Smooth muscle cell (in vitro differentiated cells): ENCODE measurements around the gene RPTOR. TPM values are rescaled to one million over a fixed set of nuclear protein-coding genes. Genes with fewer than 3 reads are reported as not detected.

Experiments used
- DNase-seq: peaks from one replicate; lab custom pipeline; 2025; ENCODE audit not compliant: unreplicated experiment; lab: John Stamatoyannopoulos, UW
- H2AFZ ChIP-seq: fragments of 200-600 bp; sonication (generic); 2 replicates; pipeline ENCODE4 v1.6.0; 2016; ENCODE audit warnings: antibody characterized with exemption, low read depth, mild to moderate bottlenecking
- H3F3A ChIP-seq: fragments of 200-600 bp; sonication (generic); 2 replicates; pipeline ENCODE4 v1.6.0; 2017; ENCODE audit warnings: antibody characterized with exemption, low read depth
- H3K27ac ChIP-seq: fragments of 200-600 bp; sonication (generic); 2 replicates; pipeline ENCODE4 v1.5.1; 2016; ENCODE audit warnings: low read depth, mild to moderate bottlenecking
- H3K27me3 ChIP-seq: fragments of 200-600 bp; sonication (generic); 2 replicates; pipeline ENCODE4 v1.6.1; 2016; ENCODE audit warnings: low read depth, mild to moderate bottlenecking
- H3K36me3 ChIP-seq: fragments of 200-600 bp; sonication (generic); 2 replicates; pipeline ENCODE4 v1.5.1; 2016; ENCODE audit warnings: low read depth
- H3K4me1 ChIP-seq: fragments of 200-600 bp; sonication (generic); 2 replicates; pipeline ENCODE4 v1.5.1; 2016; ENCODE audit warnings: low read depth
- H3K4me2 ChIP-seq: fragments of 200-600 bp; sonication (generic); 2 replicates; pipeline ENCODE4 v1.6.0; 2016; ENCODE audit warnings: mild to moderate bottlenecking
- H3K4me3 ChIP-seq: fragments of 200-600 bp; sonication (generic); 2 replicates; pipeline ENCODE4 v1.5.1; 2016; ENCODE audit warnings: mild to moderate bottlenecking
- H3K79me2 ChIP-seq: fragments of 200-600 bp; sonication (generic); 2 replicates; pipeline ENCODE4 v1.6.0; 2016; ENCODE audit warnings: low read depth, mild to moderate bottlenecking
- H3K9ac ChIP-seq: fragments of 200-600 bp; sonication (generic); 2 replicates; pipeline ENCODE4 v1.6.0; 2016; ENCODE audit warnings: low read depth
- H3K9me3 ChIP-seq: fragments of 200-600 bp; sonication (generic); replicated peaks from 2 replicates; pipeline ENCODE4 v1.5.1; 2016; ENCODE audit warnings: low read depth
- H4K20me1 ChIP-seq: fragments of 200-600 bp; sonication (generic); 2 replicates; pipeline ENCODE4 v1.6.0; 2016; ENCODE audit warnings: low read depth
- CTCF ChIP-seq: fragments of 200-600 bp; sonication (generic); IDR thresholded peaks from 2 replicates; pipeline ENCODE4 v1.5.1; 2017; ENCODE audit warnings: borderline replicate concordance, mild to moderate bottlenecking, antibody characterized with exemption; ENCODE audit not compliant: insufficient read depth, poor library complexity, severe bottlenecking
- WGBS: methylation state at CpG from one replicate; pipeline ENCODE4 v1.1.7; 2016; ENCODE audit warnings: low lambda C conversion rate; 5-methylcytosine and 5-hydroxymethylcytosine counted together
- polyA plus RNA-seq: library from polyadenylated mRNA; unstranded; fragments of >200 nt; fragmentation: Nextera tagmentation; extraction: Ambion mirVana; gene quantifications from 2 replicates; pipeline ENCODE4 v1.2.1, GENCODE V29; 2016
- total RNA-seq: library from RNA; depleted of rRNA; stranded (reverse); fragments of >200 nt; gene quantifications from 2 replicates; pipeline ENCODE4 v1.2.3, GENCODE V29; 2014

RPTOR gene
- total and polyA plus RNA-seq, 2 experiments from 2014 or later, result 10.6 to 12.2 TPM

- 93% methylated on average over 45 of the region's 48 CpGs for WGBS
- Histone ChIP-seq H2AFZ (no peak overlapping the region), H3K27me3 (no peaks in the 10 kb centered on the region), H3K9me3 (no peaks in the 10 kb centered on the region), H3F3A (no peaks in the 10 kb centered on the region), H3K9ac (no peak overlapping the region), H3K36me3 (peaks cover 5% of the 10 kb centered on the region), H3K4me1 (no peaks in the 10 kb centered on the region), H3K4me3 (no peak overlapping the region), H4K20me1 (no peaks in the 10 kb centered on the region), H3K27ac (no peak overlapping the region), H3K79me2 (no peaks in the 10 kb centered on the region), H3K4me2 (no peak overlapping the region)
- DNase-seq, result no peak
- no peak for TF ChIP-seq CTCF
Measured at GRCh38 chr17:80948019-80948975, 403.7 kb downstream of the RPTOR start.

GRCh38 chr17:80948976-80949450, 404.4 kb downstream of the RPTOR start:
- Histone ChIP-seq H3F3A (no peaks in the 10 kb centered on the region), H2AFZ (no peak overlapping the region), H3K27me3 (no peaks in the 10 kb centered on the region), H3K4me1 (no peaks in the 10 kb centered on the region), H3K4me2 (no peak overlapping the region), H3K79me2 (no peaks in the 10 kb centered on the region), H4K20me1 (no peaks in the 10 kb centered on the region), H3K36me3 (peaks cover 5% of the 10 kb centered on the region), H3K9ac (no peak overlapping the region), H3K27ac (no peak overlapping the region), H3K4me3 (no peak overlapping the region), H3K9me3 (no peaks in the 10 kb centered on the region)
- 94% methylated on average over 16 of the region's 16 CpGs for WGBS
- DNase-seq, result no peak
- TF ChIP-seq CTCF, result no peak

GRCh38 chr17:80949451-80950421, 405.1 kb downstream of the RPTOR start:
- Histone ChIP-seq H3K4me2 (no peak overlapping the region), H4K20me1 (no peaks in the 10 kb centered on the region), H3F3A (no peaks in the 10 kb centered on the region), H2AFZ (no peak overlapping the region), H3K79me2 (no peaks in the 10 kb centered on the region), H3K9ac (no peak overlapping the region), H3K36me3 (peaks cover 5% of the 10 kb centered on the region), H3K9me3 (no peaks in the 10 kb centered on the region), H3K27ac (no peak overlapping the region), H3K4me1 (no peaks in the 10 kb centered on the region), H3K27me3 (no peaks in the 10 kb centered on the region), H3K4me3 (no peak overlapping the region)
- no peak for TF ChIP-seq CTCF
- WGBS, result 97% methylated on average over 44 of the region's 44 CpGs
- no peak for DNase-seq
